Sciatic nerve (tissue), 2 donors: ENCODE data around the gene KMT2C. TPM values are rescaled to one million over a fixed set of nuclear protein-coding genes. Genes with fewer than 3 reads are reported as not detected.
"Not testable (repeated sequence)": the region's sequence is repeated elsewhere in the genome, so short reads cannot be mapped to it uniquely, and the experiment has no call there.

ENCODE experiments used
- ATAC-seq: fragments of 200-7000 bp; cut with Tn5 transposase; one replicate; pipeline ENCODE4 v1.9.1; 2020; ENCODE audit warnings: mild to moderate bottlenecking, moderate library complexity
- DNase-seq: peaks from one replicate; pipeline ENCODE4 v3.0.0-alpha.2; 2020; ENCODE audit warnings: low spot score
- intact Hi-C: fragments of 100-400 bp; cut with DNase I; formaldehyde crosslinking; loops from one replicate; pipeline ENCODE4 v1.14.2; 2022
- total RNA-seq: library from RNA; stranded (reverse); fragmentation: NEBNext Ultra II Directional; extraction: Animal tissue kit (Norgen Biotek cat#: 25700); gene quantifications from one replicate; pipeline ENCODE4 v1.2.1, GENCODE V29; 2021
- donor health status: DM: no; HTN: no; CAD: no.
- donor health status: DM: no; HTN: no; CAD: no.

KMT2C gene
- total RNA-seq, 1 donor from 2014 or later: 140 TPM

GRCh38 chr7:152338561-152338960 lies 97.2 kb downstream of the KMT2C start:
- ATAC-seq (no peak), DNase-seq (no peak)
- intact Hi-C loops: no loop called here

DNA sequence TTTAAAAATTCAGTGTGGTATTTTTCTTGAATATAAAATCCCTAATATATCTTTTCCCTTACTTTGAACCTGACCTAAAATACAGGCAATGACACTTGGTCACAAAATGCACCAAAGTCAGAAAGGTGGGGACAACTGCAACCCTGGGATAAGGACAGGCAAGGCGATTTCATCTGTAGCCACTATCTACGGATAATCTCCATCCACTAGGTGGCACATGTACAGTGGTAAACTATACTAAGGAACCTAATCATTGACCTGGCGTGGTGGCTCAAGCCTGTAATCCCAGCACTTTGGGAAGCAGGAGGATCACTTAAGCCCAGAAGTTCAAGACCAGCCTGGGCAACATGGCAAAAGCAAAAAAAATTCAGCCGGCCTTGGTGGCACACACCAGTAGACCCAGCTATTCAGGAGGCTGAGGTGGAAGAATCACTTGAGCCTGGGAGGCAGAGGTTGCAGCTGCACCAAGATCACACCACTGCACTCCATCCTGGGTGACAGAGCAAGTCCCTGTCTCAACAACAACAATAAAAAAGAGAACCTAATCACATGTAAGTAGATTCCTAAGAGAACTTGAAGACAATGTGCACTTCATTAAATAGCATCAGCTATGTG lies 98.9 kb downstream of the KMT2C start:
- intact Hi-C loops: no loop called here

GRCh38 chr7:152335900-152336571 lies 99.8 kb downstream of the KMT2C start:
- ATAC-seq (peak; percentile 71), DNase-seq (no peak)
- intact Hi-C loops: no loop called here

More for the DNA sequence above, 98.9 kb downstream of the KMT2C start:
- ATAC-seq: peak; percentile 86
- DNase-seq: no peak

GRCh38 chr7:152333134-152333533 lies 102.7 kb downstream of the KMT2C start:
- no peak for ATAC-seq

DNA sequence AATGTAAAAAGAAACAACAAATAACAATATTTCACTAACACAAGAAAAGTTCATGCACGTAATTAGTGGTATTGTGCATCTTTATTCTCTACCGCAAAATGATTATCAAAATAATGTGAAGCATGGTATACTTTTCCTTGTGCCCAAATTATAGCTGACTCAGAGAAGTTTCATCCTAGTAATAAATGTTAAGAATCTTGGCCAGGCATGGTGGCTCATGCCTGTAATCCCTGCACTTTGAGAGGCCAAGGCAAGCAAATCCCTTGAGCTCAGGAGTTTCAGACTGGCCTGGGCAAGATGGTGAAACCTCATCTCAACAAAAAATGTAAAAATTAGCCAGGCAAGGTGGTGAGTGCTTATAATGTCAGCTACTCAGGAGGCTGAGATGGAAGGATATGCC lies 105.0 kb downstream of the KMT2C start:
- ATAC-seq (no peak), DNase-seq (no peak)
- intact Hi-C loops: no loop called here

More at GRCh38 chr7:152333134-152333533, 102.7 kb downstream of the KMT2C start:
- intact Hi-C loops: no loop called here
- DNase-seq: no peak

DNA sequence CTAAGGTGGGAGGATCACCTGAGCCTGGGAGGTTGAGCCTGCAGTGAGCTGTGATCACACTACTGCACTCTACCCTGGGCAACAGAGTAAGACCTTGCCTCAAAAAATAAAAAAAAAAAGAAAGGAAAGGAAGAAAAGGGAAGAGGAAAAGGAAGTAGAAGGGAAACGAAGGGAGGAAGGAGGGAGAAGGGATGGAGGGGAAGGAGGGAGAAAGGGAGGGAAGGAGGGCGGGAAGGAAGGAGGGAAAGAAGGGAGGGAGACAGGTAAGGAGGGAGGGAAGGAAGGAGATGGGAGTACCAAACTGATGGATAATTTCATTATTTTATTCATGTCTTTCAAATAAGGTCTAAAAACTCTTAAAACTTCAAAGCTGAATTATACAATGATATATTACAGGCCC lies 106.3 kb downstream of the KMT2C start:
- ATAC-seq (no peak), DNase-seq (no peak)
- intact Hi-C loops: no loop called here

- no peak for DNase-seq
- ATAC-seq: no peak
- intact Hi-C loops: no loop called here
These were observed 107.6 kb downstream of the KMT2C start for GRCh38 chr7:152328234-152328633.

GRCh38 chr7:152315845-152316244 lies 120.0 kb downstream of the KMT2C start:
- ATAC-seq (no peak), DNase-seq (no peak)
- intact Hi-C loops: no loop called here

GRCh38 chr7:152313831-152314604 lies 121.8 kb downstream of the KMT2C start:
- intact Hi-C loops: no loop called here
- no peak for DNase-seq
- ATAC-seq: peak; percentile 69

DNA sequence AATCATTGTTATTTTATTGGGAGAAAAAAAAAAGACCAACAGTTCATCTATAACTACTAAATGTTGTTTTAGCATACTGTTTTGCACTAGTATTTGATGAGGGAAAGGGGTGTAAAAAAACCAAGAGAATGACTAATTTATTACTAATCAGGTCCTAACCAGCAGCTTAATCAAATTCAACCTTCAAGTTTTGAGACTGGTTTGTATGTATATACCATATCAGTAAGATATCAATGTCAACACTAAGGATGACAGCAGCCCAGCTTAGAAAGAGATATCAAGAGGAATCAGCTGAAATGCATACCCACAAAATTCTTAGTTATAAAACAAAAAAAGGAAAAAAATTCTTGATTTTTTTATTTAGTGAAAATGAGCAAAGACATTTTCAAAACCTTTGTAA lies 122.6 kb downstream of the KMT2C start:
- intact Hi-C loops: no loop called here
- ATAC-seq (no peak), DNase-seq (no peak)

DNA sequence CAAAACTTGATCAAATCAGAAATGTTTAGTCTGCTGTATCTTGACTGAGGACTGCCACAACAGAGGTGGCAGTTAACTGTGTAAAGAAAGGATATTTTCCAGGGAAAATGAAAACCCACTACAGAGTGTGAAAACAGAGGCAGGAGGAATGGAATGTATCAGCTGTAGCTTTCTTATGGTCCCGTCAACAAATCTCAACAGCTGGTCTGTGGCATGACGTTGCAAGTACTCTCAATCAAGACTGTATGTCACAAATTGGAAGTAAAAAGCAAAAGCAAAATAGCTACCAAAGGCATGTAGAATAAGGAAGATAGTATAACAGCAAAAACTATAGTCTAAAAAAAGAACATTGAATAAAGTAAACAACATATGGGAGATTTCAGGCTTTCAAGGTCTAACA lies 123.5 kb downstream of the KMT2C start:
- DNase-seq: no peak
- intact Hi-C loops: no loop called here
- no peak for ATAC-seq

DNA sequence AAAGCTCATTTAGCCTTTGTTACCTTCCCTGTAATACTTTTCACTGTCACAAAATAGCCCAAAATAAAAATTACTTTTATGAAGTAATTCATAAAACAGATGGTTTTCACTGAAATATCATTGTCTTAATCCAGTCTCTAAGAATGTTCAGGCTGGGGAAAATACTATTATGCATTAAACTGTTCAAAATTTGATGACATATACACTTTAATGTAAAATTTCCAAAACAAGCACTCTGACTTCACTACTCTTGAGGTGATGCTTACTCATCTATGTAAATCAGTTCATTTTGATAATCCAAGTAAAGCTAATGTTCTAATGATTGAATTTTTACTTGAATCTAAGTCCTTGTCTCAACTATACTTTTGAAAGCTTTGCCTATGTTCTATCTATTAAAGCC lies 127.9 kb downstream of the KMT2C start:
- ATAC-seq: no peak
- DNase-seq: no peak
- intact Hi-C loops: no loop called here

GRCh38 chr7:152299542-152300143 lies 136.2 kb downstream of the KMT2C start:
- ATAC-seq, intact Hi-C loops, DNase-seq: not testable (repeated sequence)

- intact Hi-C loops: no loop called here
- DNase-seq (no peak), ATAC-seq (no peak)
These were observed 142.9 kb downstream of the KMT2C start for GRCh38 chr7:152292897-152293296.

DNA sequence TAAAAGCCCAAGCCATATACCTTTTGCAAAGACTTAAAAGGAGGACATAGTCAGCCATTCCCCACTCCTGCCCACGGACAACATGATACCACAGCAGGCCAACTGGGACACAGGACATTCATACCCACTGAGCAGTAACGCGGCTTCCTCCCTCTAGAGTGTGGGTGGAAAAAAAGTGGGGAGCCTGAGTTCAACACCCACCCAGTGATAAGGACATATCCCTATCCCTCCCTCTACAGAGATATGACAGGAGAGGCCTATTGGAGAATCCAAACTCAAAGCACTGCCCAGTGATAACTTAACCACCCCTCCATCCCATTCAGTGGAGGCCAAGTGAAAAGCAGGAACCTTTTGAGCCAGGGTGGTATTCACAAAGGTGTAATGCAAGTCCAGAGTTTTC lies 148.8 kb downstream of the KMT2C start:
- ATAC-seq, intact Hi-C loops: not testable (repeated sequence)

DNA sequence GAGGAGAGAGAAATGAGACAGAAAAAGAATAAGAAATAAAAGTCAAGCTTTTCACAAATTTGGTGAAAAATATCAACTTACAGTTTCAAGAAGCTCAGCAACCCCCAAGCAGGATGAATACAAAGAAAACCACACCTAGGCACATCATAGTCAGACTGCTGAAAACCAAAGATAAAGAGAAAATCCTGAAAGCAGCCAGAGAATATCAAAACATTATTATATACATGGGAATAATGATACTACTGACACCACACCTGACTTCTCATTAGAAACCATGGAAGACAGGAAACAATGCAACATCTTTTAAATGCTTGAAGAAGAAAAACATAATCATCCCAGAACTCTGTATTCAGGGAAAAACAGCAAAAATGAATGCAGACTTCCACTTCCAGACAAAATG lies 149.6 kb downstream of the KMT2C start:
- DNase-seq, ATAC-seq, intact Hi-C loops: not testable (repeated sequence)

More for the DNA sequence above, 148.8 kb downstream of the KMT2C start:
- DNase-seq: not testable (repeated sequence)

GRCh38 chr7:152284998-152285397 lies 150.8 kb downstream of the KMT2C start:
- intact Hi-C loops, DNase-seq, ATAC-seq: not testable (repeated sequence)

- intact Hi-C loops, ATAC-seq, DNase-seq: not testable (repeated sequence)
These were observed 158.1 kb downstream of the KMT2C start for GRCh38 chr7:152277687-152278086.

- DNase-seq, intact Hi-C loops, ATAC-seq: not testable (repeated sequence)
These were observed 165.4 kb downstream of the KMT2C start for GRCh38 chr7:152270427-152270826.
